ENCODE results near the gene FUBP3. TPM values are rescaled to one million over a fixed set of nuclear protein-coding genes. Genes with fewer than 3 reads are reported as not detected.

The FUBP3 gene
- total RNA-seq, 1 experiment from 2014 or later = 78.6 TPM

- Histone ChIP-seq H3K27me3 (ENCODE audit: insufficient read depth, low read length) (no peaks in the 10 kb centered on the region), H2BK120ac (ENCODE audit: low read depth, low read length, poor library complexity, severe bottlenecking) (no peak overlapping the region), H3K4me2 (ENCODE audit: insufficient read depth, insufficient read length, low read length) (no peak overlapping the region), H2BK5ac (ENCODE audit: insufficient read length, low read length) (no peak overlapping the region), H3K79me1 (ENCODE audit: insufficient read depth, low read depth, low read length, poor library complexity, severe bottlenecking) (peaks cover 9% of the 10 kb centered on the region), H2BK15ac (ENCODE audit: low read depth, low read length) (no peak overlapping the region), H2AFZ (ENCODE audit: low read length) (no peak overlapping the region), H3K79me2 (ENCODE audit: insufficient read depth, low read length) (peaks cover 33% of the 10 kb centered on the region; the same call in 1 of the 2 replicates), H3K9me3 (ENCODE audit: control insufficient read depth, low read depth, low read length) (no peaks in the 10 kb centered on the region), H2BK20ac (ENCODE audit: low read depth, low read length, poor library complexity, severe bottlenecking) (no peak overlapping the region), H2AK5ac (ENCODE audit: insufficient read length, low read length) (no peak overlapping the region), H3K56ac (ENCODE audit: insufficient read length, low read depth, low read length) (no peak overlapping the region), H4K91ac (ENCODE audit: insufficient read length, low read depth, low read length) (no peak overlapping the region), H3K18ac (ENCODE audit: insufficient read length, low read depth, low read length) (no peak overlapping the region), H3K23ac (ENCODE audit: insufficient read length, low read depth, low read length) (no peak overlapping the region), H3K9ac (ENCODE audit: extremely low read depth, insufficient read length, low read length) (no peak overlapping the region), H3K4ac (ENCODE audit: low read depth, low read length) (no peak overlapping the region), H3K14ac (ENCODE audit: insufficient read depth, low read length) (no peak overlapping the region), H4K8ac (replicated peaks; ENCODE audit: insufficient read length, low read depth, low read length) (no peak overlapping the region), H3T11ph (ENCODE audit: low read length) (no peak overlapping the region), H4K20me1 (ENCODE audit: control insufficient read depth, insufficient read depth, insufficient read length) (no peaks in the 10 kb centered on the region), H4K5ac (ENCODE audit: insufficient read length, low read depth, low read length) (no peak overlapping the region), H3K4me1 (ENCODE audit: insufficient read depth, low read length) (no peaks in the 10 kb centered on the region), H3K27ac (ENCODE audit: insufficient read length, low read depth, low read length) (no peak overlapping the region), H3K23me2 (ENCODE audit: insufficient read length, low read depth, low read length, poor library complexity, severe bottlenecking) (no peaks in the 10 kb centered on the region), H2BK12ac (ENCODE audit: insufficient read length, low read depth, low read length) (no peak overlapping the region)
- no peaks in the 10 kb centered on the region for H3K4me1 Mint-ChIP-seq
- no peaks in the 10 kb centered on the region for H3K27me3 Mint-ChIP-seq (ENCODE audit: low read depth)
- no peak overlapping the region; a peak in 2 of 7 replicates for H3K27ac Mint-ChIP-seq
- peaks cover 1 to 13% (median 6%) of the 10 kb centered on the region in 3 experiments; a peak in 6 of 7 replicates for H3K36me3 Mint-ChIP-seq (ENCODE audit: insufficient read depth in 1 of 3, low read depth in 3 of 3)
- no peak overlapping the region for H3K4me3 Mint-ChIP-seq
- H3K9me3 Mint-ChIP-seq = no peaks in the 10 kb centered on the region
- no CpG with 5 or more reads among the region's 4 CpGs for whole genome bisulfite sequencing (ENCODE audit: extremely low coverage, insufficient read length, low lambda C conversion rate)
- DNase-seq = no peak
- TF ChIP-seq CTCF (conservative IDR thresholded peaks at IDR 0.05) = no peak
Measured at GRCh38 chr9:130588416-130588815, 9.0 kb downstream of the FUBP3 start.

Data from H9 (cell line).